Breast epithelium (tissue), 4 donors: ENCODE measurements around the gene CTRB1. TPM values are rescaled to one million over a fixed set of nuclear protein-coding genes. Genes with fewer than 3 reads are reported as not detected.

ENCODE experiments used
- DNase-seq, 2 donors: peaks; one replicate each; pipeline ENCODE4 v3.0.0-alpha.2; 2019; ENCODE audit warnings: low spot score in 2 of 2
- H3K27ac ChIP-seq, 2 donors: fragments of 200-600 bp; sonication (generic) in 1 of 2; one replicate each; pipeline ENCODE4 v1.5.1; 2016 to 2019; ENCODE audit warnings: mild to moderate bottlenecking in 1 of 2
- H3K27me3 ChIP-seq, 2 donors: fragments of 200-600 bp; sonication (generic) in 1 of 2; one replicate each; pipeline versions ENCODE4 v1.5.1 to v1.6.0; 2017 to 2019; ENCODE audit warnings: control low read depth in 1 of 2, mild to moderate bottlenecking in 1 of 2
- H3K36me3 ChIP-seq: fragments of 200-600 bp; one replicate; pipeline ENCODE4 v1.5.1; 2019
- H3K4me1 ChIP-seq, 2 donors: fragments of 200-600 bp; sonication (generic); one replicate each; pipeline ENCODE4 v1.5.1; 2016 to 2019; ENCODE audit warnings: control low read depth in 1 of 2
- H3K4me3 ChIP-seq, 3 donors: fragments of 200-600 bp; sonication (generic); 1 replicate in 2 of 3; 2 replicates in 1 of 3; pipeline ENCODE4 v1.5.1; 2016 to 2019; ENCODE audit warnings: mild to moderate bottlenecking in 3 of 3, moderate library complexity in 2 of 3
- H3K9me3 ChIP-seq, 2 donors: fragments of 200-600 bp; sonication (generic) in 1 of 2; one replicate each; pipeline ENCODE4 v1.5.1; 2016 to 2019; ENCODE audit warnings: control low read depth in 1 of 2
- POLR2A ChIP-seq: fragments of 450-650 bp; IDR thresholded peaks from one replicate; pipeline ENCODE4 v1.6.1; 2016; ENCODE audit warnings: antibody characterized with exemption, mild to moderate bottlenecking, moderate library complexity
- POLR2AphosphoS5 ChIP-seq, 3 donors: sonication (generic); formaldehyde crosslinking; IDR thresholded peaks; one replicate each; pipeline ENCODE4 v1.6.1; 2017; ENCODE audit warnings: antibody characterized with exemption in 3 of 3
- intact Hi-C: fragments of 100-400 bp; cut with DNase I; formaldehyde crosslinking; loops from one replicate; pipeline ENCODE4 v1.15.1; 2023; ENCODE audit warnings: low total_unique reads
- total RNA-seq, 3 donors: library from RNA; depleted of rRNA; stranded (reverse); fragments of >200 nt; gene quantifications; one replicate each; pipeline ENCODE4 v1.1.0, GENCODE V29; 2016
- TF ChIP-seq, protein P1 (sequence below), 3 donors: fragments of 450-650 bp; IDR thresholded peaks; one replicate each; pipeline ENCODE4 v1.5.1; 2016 to 2017; ENCODE audit warnings: antibody characterized with exemption in 3 of 3, mild to moderate bottlenecking in 3 of 3, moderate library complexity in 3 of 3

The CTRB1 gene
- total RNA-seq, 3 donors from 2014 or later = not detected

DNA sequence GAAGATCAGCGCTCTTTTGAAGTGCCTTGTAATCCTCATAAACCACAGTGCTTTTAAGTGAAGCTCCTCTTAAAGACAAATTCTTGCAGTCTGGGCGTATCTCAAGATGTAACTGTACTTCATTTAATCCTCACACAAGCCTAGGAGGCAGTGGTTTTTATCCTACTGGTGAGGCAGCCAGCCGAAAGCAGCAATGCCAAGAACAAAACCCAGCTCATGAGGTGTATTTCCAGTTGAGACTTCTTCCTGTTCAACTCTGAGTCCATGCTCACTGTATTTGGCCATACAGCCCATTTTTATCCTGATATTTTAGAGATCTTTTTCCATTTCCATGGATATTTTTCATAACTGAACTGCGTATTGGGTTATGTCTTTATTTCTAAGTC lies 25.5 kb upstream of the CTRB1 start:
- Histone ChIP-seq H3K27me3 (no peaks in the 10 kb centered on the region), H3K4me1 (no peaks in the 10 kb centered on the region), H3K27ac (no peak overlapping the region), H3K4me3 (no peak overlapping the region), H3K36me3 (no peaks in the 10 kb centered on the region), H3K9me3 (no peaks in the 10 kb centered on the region)
- TF ChIP-seq POLR2AphosphoS5 (IDR thresholded peaks at IDR 0.05) = no peak
- TF ChIP-seq, protein P1, sequence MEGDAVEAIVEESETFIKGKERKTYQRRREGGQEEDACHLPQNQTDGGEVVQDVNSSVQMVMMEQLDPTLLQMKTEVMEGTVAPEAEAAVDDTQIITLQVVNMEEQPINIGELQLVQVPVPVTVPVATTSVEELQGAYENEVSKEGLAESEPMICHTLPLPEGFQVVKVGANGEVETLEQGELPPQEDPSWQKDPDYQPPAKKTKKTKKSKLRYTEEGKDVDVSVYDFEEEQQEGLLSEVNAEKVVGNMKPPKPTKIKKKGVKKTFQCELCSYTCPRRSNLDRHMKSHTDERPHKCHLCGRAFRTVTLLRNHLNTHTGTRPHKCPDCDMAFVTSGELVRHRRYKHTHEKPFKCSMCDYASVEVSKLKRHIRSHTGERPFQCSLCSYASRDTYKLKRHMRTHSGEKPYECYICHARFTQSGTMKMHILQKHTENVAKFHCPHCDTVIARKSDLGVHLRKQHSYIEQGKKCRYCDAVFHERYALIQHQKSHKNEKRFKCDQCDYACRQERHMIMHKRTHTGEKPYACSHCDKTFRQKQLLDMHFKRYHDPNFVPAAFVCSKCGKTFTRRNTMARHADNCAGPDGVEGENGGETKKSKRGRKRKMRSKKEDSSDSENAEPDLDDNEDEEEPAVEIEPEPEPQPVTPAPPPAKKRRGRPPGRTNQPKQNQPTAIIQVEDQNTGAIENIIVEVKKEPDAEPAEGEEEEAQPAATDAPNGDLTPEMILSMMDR (IDR thresholded peaks at IDR 0.05) = no peak
- no peak for TF ChIP-seq POLR2A
- intact Hi-C loops = no loop called here
- DNase-seq = peak in 1 of 2 donors; percentile 10

DNA sequence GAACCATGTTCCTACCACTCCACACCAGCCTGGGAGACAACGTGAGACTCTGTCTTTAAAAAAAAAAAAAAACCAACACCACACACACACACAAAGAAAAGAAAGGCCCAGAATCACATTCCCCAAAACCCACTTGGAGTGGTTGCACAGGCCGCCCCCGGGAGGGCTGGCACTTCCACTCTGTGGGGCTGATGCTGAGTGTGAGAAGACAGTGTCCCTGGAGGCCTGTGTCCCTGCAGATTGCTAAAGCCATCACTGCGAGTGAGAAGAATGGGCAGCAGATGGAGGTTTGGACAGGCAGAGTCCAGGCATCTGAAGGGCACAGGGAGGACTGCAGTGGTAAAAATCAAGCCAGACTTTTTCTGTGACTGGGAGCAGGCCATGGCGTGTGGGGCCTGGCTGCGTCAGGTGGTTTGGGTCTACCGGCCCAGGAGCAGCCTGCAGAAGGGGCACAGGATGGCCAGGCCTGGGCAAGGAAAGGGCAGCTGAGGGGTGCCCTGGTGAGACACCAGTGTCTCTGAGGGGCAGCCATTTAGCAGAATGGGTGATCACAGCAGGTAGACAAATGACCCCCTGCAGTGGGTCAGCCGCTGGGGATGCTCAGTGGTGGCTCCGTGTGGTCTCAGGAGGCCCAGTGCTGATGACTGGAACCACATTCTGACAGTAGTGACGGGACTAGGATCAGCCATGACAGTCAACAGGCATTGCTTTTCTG lies 24.9 kb upstream of the CTRB1 start:
- H3K9me3 ChIP-seq = no peaks in the 10 kb centered on the region
- H3K4me1 ChIP-seq = no peaks in the 10 kb centered on the region
- no peaks in the 10 kb centered on the region for H3K36me3 ChIP-seq
- intact Hi-C loops = no loop called here
- H3K27me3 ChIP-seq = no peaks in the 10 kb centered on the region
- H3K4me3 ChIP-seq = no peak overlapping the region
- TF ChIP-seq, protein P1 (IDR thresholded peaks at IDR 0.05) = no peak
- TF ChIP-seq POLR2A (no peak), POLR2AphosphoS5 (IDR thresholded peaks at IDR 0.05) (no peak)
- no peak overlapping the region for H3K27ac ChIP-seq
- peak in 1 of 2 donors; percentile 13 for DNase-seq

DNA sequence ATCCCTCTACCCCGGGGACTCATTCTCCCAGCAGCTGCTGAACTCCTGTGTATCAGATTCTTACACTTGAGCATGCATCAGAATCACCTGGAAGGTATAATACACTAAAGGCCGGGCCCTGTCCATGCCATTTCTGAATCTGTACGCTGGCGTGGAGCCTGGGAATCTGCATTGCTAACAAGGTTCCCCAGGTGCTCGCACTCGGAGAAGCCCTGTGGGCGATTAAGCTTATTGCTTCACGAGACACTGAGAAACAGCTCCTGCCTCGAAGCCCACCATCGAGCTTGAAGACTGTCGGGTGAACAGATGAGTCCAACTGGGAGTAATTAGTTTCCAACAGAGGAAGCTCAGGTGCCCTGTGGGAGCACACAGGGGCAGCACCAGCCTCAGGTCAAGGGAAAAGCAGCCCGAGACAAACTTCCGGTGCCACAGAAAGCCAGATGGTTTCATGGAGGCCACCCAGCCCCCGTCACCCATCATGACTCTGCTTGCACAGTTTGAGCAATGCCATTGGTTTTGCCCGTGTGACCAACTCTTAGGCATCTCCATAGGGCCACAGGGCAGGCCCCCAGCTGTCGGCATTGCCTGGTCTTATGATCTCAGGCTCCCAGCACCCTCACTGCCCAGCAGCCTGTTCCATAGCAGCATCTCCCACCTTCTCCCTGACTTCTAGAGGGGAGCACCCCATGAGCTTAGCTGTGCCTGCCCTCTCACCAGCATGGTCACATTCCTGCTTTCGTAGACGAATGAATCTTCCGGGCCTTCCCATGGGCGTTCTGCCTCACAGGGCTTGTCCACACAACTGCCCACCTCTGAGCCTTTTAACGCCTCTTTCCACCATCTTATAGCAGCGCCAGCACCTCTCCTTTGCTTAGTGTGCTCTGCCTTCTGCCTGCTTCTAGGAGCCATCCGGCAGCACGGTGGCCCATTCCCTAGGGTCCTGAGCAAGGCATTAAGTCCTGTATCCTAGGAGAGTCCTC lies 22.7 kb upstream of the CTRB1 start:
- Histone ChIP-seq H3K27me3 (no peaks in the 10 kb centered on the region), H3K9me3 (no peaks in the 10 kb centered on the region), H3K4me1 (no peaks in the 10 kb centered on the region), H3K36me3 (no peaks in the 10 kb centered on the region), H3K27ac (no peak overlapping the region), H3K4me3 (no peak overlapping the region)
- TF ChIP-seq POLR2A (no peak), POLR2AphosphoS5 (IDR thresholded peaks at IDR 0.05) (no peak)
- TF ChIP-seq, protein P1 (IDR thresholded peaks at IDR 0.05) = no peak
- intact Hi-C loops = no loop called here
- DNase-seq = peak in 1 of 2 donors; percentile 10

DNA sequence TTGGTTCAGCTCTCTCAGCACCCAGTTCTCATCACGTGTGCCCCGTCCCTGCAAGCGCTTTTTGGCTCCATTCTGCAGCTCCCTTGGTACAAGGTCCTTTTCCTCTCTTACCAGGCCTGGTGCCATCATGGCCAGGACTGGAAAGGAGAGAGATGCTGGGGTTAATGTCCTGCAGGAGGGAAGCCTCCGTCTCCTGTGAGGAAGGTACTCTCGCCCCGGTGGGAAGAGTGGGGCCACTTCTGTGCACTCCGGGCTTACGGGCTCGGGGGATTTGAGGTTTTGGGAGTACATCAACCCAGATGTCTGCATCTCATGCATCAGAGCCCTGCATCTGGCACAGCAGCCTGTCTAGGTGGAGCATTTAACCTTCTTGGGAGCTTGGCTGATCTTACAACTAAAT lies 22.0 kb upstream of the CTRB1 start:
- DNase-seq = no peak
- Histone ChIP-seq H3K27ac (no peak overlapping the region), H3K36me3 (no peaks in the 10 kb centered on the region), H3K4me1 (no peaks in the 10 kb centered on the region), H3K27me3 (no peaks in the 10 kb centered on the region), H3K4me3 (no peak overlapping the region), H3K9me3 (no peaks in the 10 kb centered on the region)
- intact Hi-C loops = no loop called here
- TF ChIP-seq POLR2AphosphoS5 (IDR thresholded peaks at IDR 0.05) (no peak), POLR2A (no peak)
- TF ChIP-seq, protein P1 (IDR thresholded peaks at IDR 0.05) = no peak
